Bone marrow (tissue), 2 donors: ENCODE measurements around the gene CAPS.

Source experiments
- DNase-seq, 2 donors: peaks; one replicate each; lab custom pipeline; 2025; lab: John Stamatoyannopoulos, UW

Gene CAPS

DNA sequence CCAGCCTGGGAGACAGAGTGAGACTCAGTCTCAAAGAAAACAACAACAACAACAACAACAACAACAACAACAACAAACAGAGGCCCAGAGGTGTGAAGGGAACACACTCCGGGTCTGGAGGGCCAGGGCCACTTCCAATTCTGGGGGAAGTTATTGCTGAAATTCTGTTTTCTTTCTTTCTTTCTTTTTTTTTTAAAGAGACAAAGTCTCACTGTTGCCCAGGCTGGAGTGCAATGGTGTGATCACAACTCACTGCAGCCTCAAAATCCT lies 3.5 kb upstream of the CAPS start:
- no peak for DNase-seq

- DNase-seq, result no peak
Observed at GRCh38 chr19:5911366-5911765, 2.7 kb upstream of the CAPS start.

DNA sequence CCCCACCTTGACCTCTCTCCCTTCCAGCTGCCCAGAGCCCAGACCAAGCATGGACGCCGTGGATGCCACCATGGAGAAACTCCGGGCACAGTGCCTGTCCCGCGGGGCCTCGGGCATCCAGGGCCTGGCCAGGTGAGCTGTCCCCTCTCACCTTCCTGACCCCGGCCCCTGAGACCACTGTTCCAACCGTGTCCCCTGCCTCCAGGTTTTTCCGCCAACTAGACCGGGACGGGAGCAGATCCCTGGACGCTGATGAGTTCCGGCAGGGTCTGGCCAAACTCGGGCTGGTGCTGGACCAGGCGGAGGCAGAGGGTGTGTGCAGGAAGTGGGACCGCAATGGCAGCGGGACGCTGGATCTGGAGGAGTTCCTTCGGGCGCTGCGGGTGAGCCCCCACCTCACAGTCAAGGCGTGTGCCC lies 312 bp downstream of the CAPS start:
- no peak for DNase-seq

GRCh38 chr19:5914946-5915781 lies 1.1 kb downstream of the CAPS start:
- no peak for DNase-seq

DNA sequence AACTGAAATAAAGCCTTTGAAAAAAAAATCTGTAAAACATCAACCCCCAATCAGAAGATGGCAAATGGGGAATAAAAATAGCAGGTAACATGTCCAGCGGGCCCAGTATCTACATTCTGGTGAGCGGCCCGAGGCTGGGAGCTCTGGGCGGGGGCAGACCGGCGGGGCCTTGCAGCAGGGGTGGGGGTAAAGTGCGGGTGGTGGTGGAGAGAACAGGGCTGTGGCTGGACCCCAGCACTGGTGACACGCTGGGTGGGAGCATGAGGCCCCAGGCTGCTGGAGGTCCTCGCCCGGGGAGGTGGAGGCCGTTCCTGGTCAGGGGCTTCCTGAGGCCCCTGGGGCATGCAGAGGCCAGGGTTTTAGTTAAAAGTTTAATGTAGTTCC lies 1.7 kb downstream of the CAPS start:
- no peak for DNase-seq

- no peak for DNase-seq
Observed at GRCh38 chr19:5916181-5916708, 2.2 kb downstream of the CAPS start.

- DNase-seq, result no peak
Observed at GRCh38 chr19:5917431-5918107, 3.5 kb downstream of the CAPS start.

- DNase-seq, result no peak
Observed at GRCh38 chr19:5918463-5919079, 4.5 kb downstream of the CAPS start.

- no peak for DNase-seq
Observed at GRCh38 chr19:5921516-5922160, 7.6 kb downstream of the CAPS start.

DNA sequence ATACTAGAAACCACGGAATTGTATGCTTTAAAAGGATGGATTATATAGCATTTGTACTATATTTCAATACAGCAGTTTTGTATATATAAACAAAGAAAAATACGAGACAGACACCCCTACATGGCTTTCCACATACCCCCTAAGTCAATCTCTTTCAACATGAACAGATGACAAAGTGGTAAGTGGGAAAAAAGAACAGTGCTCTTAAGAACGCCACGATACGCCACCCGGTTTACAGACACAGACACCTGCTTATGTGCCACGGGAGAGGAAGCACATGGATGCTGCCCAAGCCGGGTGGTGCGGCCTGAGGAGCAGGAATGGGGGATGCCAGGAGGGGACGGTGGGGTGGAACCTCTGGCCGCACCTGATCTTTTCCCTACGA lies 8.1 kb downstream of the CAPS start:
- DNase-seq, result no peak

- no peak for DNase-seq
Observed at GRCh38 chr19:5923356-5923755, 9.3 kb downstream of the CAPS start.

GRCh38 chr19:5925830-5926427 lies 11.9 kb downstream of the CAPS start:
- DNase-seq, result no peak

- DNase-seq, result no peak
Observed at GRCh38 chr19:5926641-5927440, 12.8 kb downstream of the CAPS start.

GRCh38 chr19:5927441-5927821 lies 13.4 kb downstream of the CAPS start:
- no peak for DNase-seq

- DNase-seq, result no peak
Observed at GRCh38 chr19:5929179-5929578, 15.1 kb downstream of the CAPS start.

GRCh38 chr19:5929625-5930024 lies 15.6 kb downstream of the CAPS start:
- no peak for DNase-seq

GRCh38 chr19:5931251-5931650 lies 17.2 kb downstream of the CAPS start:
- DNase-seq, result no peak

GRCh38 chr19:5932146-5932545 lies 18.1 kb downstream of the CAPS start:
- DNase-seq, result no peak

- no peak for DNase-seq
Observed at GRCh38 chr19:5932609-5933262, 18.7 kb downstream of the CAPS start.

DNA sequence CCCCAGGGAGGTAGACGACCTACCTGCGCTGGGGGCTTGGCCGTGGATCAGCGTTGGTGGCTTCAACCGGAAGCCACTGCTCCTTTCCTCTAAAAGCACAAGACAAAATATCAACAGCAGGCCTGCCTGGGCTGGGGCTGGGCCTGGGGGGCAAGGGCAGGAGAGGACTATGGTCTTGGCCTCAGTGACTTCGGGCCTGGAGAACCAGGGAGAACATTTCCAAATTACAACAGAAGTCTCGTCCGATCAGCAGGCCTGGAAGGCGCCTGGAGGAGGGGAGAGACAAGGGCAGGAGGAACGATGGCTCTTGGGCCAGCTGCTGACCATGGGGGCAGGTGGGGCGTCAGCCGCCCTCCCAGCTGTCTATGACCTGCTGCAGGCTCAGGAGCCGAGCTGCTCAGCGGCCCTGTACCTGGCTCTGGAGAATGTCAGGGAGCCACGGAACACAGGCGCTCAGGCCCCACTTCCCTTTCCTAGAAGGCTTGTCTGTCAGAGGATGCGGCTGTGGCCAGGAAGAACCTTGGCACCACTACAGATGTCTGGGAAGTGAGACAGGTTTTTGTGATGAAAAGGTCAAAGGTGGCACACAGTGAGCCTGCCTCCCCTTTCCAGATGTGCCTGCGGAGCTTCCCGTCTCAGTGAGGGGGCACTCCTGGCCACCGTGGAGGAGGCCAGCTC lies 19.5 kb downstream of the CAPS start:
- no peak for DNase-seq

- no peak for DNase-seq
Observed at GRCh38 chr19:5934069-5934401, 20.0 kb downstream of the CAPS start.
